GM19035 (cell line): ENCODE results near the gene SPATS2L.

Source experiments
- ATAC-seq: cut with Tn5 transposase; IDR thresholded peaks from one replicate; pipeline ENCODE4 v1.9.1; 2021; ENCODE audit not compliant: unreplicated experiment

The SPATS2L gene

GRCh38 chr2:200348897-200349563 is 42.5 kb downstream of the SPATS2L start:
- ATAC-seq, result no peak

- no peak for ATAC-seq
These were observed 43.4 kb downstream of the SPATS2L start for GRCh38 chr2:200349868-200350267.

- no peak for ATAC-seq
These were observed 44.4 kb downstream of the SPATS2L start for GRCh38 chr2:200350850-200351285.

GRCh38 chr2:200351815-200352214 is 45.3 kb downstream of the SPATS2L start:
- ATAC-seq, result no peak

- no peak for ATAC-seq
These were observed 46.1 kb downstream of the SPATS2L start for GRCh38 chr2:200352636-200353035.

GRCh38 chr2:200353120-200353519 is 46.6 kb downstream of the SPATS2L start:
- ATAC-seq, result no peak

GRCh38 chr2:200353874-200354273 is 47.4 kb downstream of the SPATS2L start:
- no peak for ATAC-seq

- no peak for ATAC-seq
These were observed 48.6 kb downstream of the SPATS2L start for GRCh38 chr2:200354833-200355751.

- no peak for ATAC-seq
These were observed 49.8 kb downstream of the SPATS2L start for GRCh38 chr2:200356321-200356720.

- no peak for ATAC-seq
These were observed 50.4 kb downstream of the SPATS2L start for GRCh38 chr2:200356857-200357384.

- ATAC-seq, result no peak
These were observed 51.4 kb downstream of the SPATS2L start for GRCh38 chr2:200357845-200358244.

- ATAC-seq, result no peak
These were observed 53.1 kb downstream of the SPATS2L start for GRCh38 chr2:200359552-200359951.

- ATAC-seq, result no peak
These were observed 53.9 kb downstream of the SPATS2L start for GRCh38 chr2:200360364-200360763.

GRCh38 chr2:200362202-200362917 is 55.9 kb downstream of the SPATS2L start:
- ATAC-seq, result no peak

GRCh38 chr2:200363279-200363678 is 56.8 kb downstream of the SPATS2L start:
- no peak for ATAC-seq

GRCh38 chr2:200364142-200364541 is 57.6 kb downstream of the SPATS2L start:
- ATAC-seq, result no peak

- ATAC-seq, result no peak
These were observed 58.1 kb downstream of the SPATS2L start for GRCh38 chr2:200364620-200365019.

GRCh38 chr2:200365209-200365608 is 58.7 kb downstream of the SPATS2L start:
- no peak for ATAC-seq

GRCh38 chr2:200367155-200367554 is 60.7 kb downstream of the SPATS2L start:
- ATAC-seq, result no peak

- ATAC-seq, result no peak
These were observed 63.4 kb downstream of the SPATS2L start for GRCh38 chr2:200369886-200370285.

GRCh38 chr2:200373231-200373630 is 66.7 kb downstream of the SPATS2L start:
- ATAC-seq, result peak; percentile 50
